ENCODE measurements around the gene COMMD7. TPM values are rescaled to one million over a fixed set of nuclear protein-coding genes. Genes with fewer than 3 reads are reported as not detected.

The COMMD7 gene
- total RNA-seq, 1 donor from 2014 or later, result 48.1 TPM

- Mint-ChIP-seq H3K9me3 (ENCODE audit: unreplicated experiment) (no peaks in the 10 kb centered on the region), H3K4me3 (ENCODE audit: unreplicated experiment) (no peak overlapping the region), H3K36me3 (ENCODE audit: unreplicated experiment) (no peaks in the 10 kb centered on the region), H3K27me3 (ENCODE audit: unreplicated experiment) (no peaks in the 10 kb centered on the region), H3K27ac (ENCODE audit: unreplicated experiment) (no peak overlapping the region), H3K4me1 (ENCODE audit: unreplicated experiment) (peaks cover 21% of the 10 kb centered on the region)
- TF ChIP-seq CTCF (IDR thresholded peaks at IDR 0.05), result no peak
- no peak for DNase-seq (ENCODE audit: extremely low spot score, unreplicated experiment)
Observed at GRCh38 chr20:32686530-32687179, 56.6 kb downstream of the COMMD7 start.

- H3K27ac Mint-ChIP-seq (ENCODE audit: unreplicated experiment), result peak overlapping the region; percentile 78
- no peaks in the 10 kb centered on the region for H3K27me3 Mint-ChIP-seq (ENCODE audit: unreplicated experiment)
- H3K9me3 Mint-ChIP-seq (ENCODE audit: unreplicated experiment), result no peaks in the 10 kb centered on the region
- no peak for TF ChIP-seq CTCF (IDR thresholded peaks at IDR 0.05)
- DNase-seq (ENCODE audit: extremely low spot score, unreplicated experiment), result no peak
- H3K4me3 Mint-ChIP-seq (ENCODE audit: unreplicated experiment), result no peak overlapping the region
- no peaks in the 10 kb centered on the region for H3K36me3 Mint-ChIP-seq (ENCODE audit: unreplicated experiment)
- H3K4me1 Mint-ChIP-seq (ENCODE audit: unreplicated experiment), result peaks cover 29% of the 10 kb centered on the region
Observed at GRCh38 chr20:32685541-32686529, 57.4 kb downstream of the COMMD7 start.

GRCh38 chr20:32682508-32682987, 60.7 kb downstream of the COMMD7 start:
- Mint-ChIP-seq H3K27ac (ENCODE audit: unreplicated experiment) (no peak overlapping the region), H3K36me3 (ENCODE audit: unreplicated experiment) (no peaks in the 10 kb centered on the region), H3K27me3 (ENCODE audit: unreplicated experiment) (no peaks in the 10 kb centered on the region), H3K4me1 (ENCODE audit: unreplicated experiment) (peaks cover 36% of the 10 kb centered on the region), H3K9me3 (ENCODE audit: unreplicated experiment) (no peaks in the 10 kb centered on the region), H3K4me3 (ENCODE audit: unreplicated experiment) (no peak overlapping the region)
- no peak for DNase-seq (ENCODE audit: extremely low spot score, unreplicated experiment)
- no peak for TF ChIP-seq CTCF (IDR thresholded peaks at IDR 0.05)

- Mint-ChIP-seq H3K27me3 (ENCODE audit: unreplicated experiment) (no peaks in the 10 kb centered on the region), H3K9me3 (ENCODE audit: unreplicated experiment) (no peaks in the 10 kb centered on the region), H3K36me3 (ENCODE audit: unreplicated experiment) (no peaks in the 10 kb centered on the region), H3K4me3 (ENCODE audit: unreplicated experiment) (no peak overlapping the region), H3K27ac (ENCODE audit: unreplicated experiment) (peak overlapping the region; percentile 59), H3K4me1 (ENCODE audit: unreplicated experiment) (peaks cover 36% of the 10 kb centered on the region)
- no peak for DNase-seq (ENCODE audit: extremely low spot score, unreplicated experiment)
- no peak for TF ChIP-seq CTCF (IDR thresholded peaks at IDR 0.05)
Observed at GRCh38 chr20:32681175-32682084, 61.8 kb downstream of the COMMD7 start.
